H1 (cell line): Measurements from ENCODE around the gene AFF2.

Experiments used
- ATF2 ChIP-seq: IDR thresholded peaks from 2 replicates; pipeline ENCODE4 v1.6.1; 2012; ENCODE audit warnings: low read length, inconsistent platforms
- CHD2 ChIP-seq: IDR thresholded peaks from 2 replicates; pipeline ENCODE4 v1.6.1; 2012; ENCODE audit warnings: low read length, improper control_type of control experiment
- CTCF ChIP-seq, 3 experiments: IDR thresholded peaks; 1 replicate in 2 of 3; 2 replicates in 1 of 3; pipeline versions ENCODE4 v1.5.1 to v1.6.1; 2011; ENCODE audit warnings: low read length in 3 of 3, mild to moderate bottlenecking in 3 of 3, inconsistent platforms in 2 of 3, low read depth in 1 of 3, moderate library complexity in 1 of 3; ENCODE audit not compliant: insufficient read depth in 1 of 3; ENCODE audit errors: control extremely low read depth in 1 of 3
- EGR1 ChIP-seq: IDR thresholded peaks from 2 replicates; pipeline ENCODE4 v1.6.1; 2011; ENCODE audit warnings: low read depth, low read length, borderline replicate concordance
- EP300 ChIP-seq, 2 experiments: IDR thresholded peaks; 1 replicate in 1 of 2; 2 replicates in 1 of 2; pipeline ENCODE4 v1.6.1; 2011 to 2012; ENCODE audit warnings: low read depth in 2 of 2, low read length in 2 of 2, mild to moderate bottlenecking in 2 of 2, borderline replicate concordance in 1 of 2, inconsistent platforms in 1 of 2, moderate library complexity in 1 of 2
- EZH2 ChIP-seq: fragments of 200-600 bp; sonication (generic); IDR thresholded peaks from 2 replicates; pipeline ENCODE4 v1.7.1; 2012; ENCODE audit warnings: low read depth, mild to moderate bottlenecking, moderate library complexity, low read length, inconsistent platforms; ENCODE audit not compliant: severe bottlenecking
- HDAC2 ChIP-seq, 2 experiments: fragments of 300-600 bp in 1 of 2; sonication (generic) in 1 of 2; IDR thresholded peaks; 2 replicates each; pipeline ENCODE4 v1.6.1; 2011 to 2012; ENCODE audit warnings: low read depth in 2 of 2, low read length in 2 of 2, mild to moderate bottlenecking in 2 of 2, moderate library complexity in 2 of 2, borderline replicate concordance in 1 of 2, inconsistent platforms in 1 of 2
- NRF1 ChIP-seq: IDR thresholded peaks from 2 replicates; pipeline ENCODE4 v1.6.1; 2011; ENCODE audit warnings: mild to moderate bottlenecking, low read depth, low read length, improper control_type of control experiment
- POLR2A ChIP-seq, 2 experiments: IDR thresholded peaks; 1 replicate in 1 of 2; 2 replicates in 1 of 2; pipeline ENCODE4 v1.6.1; 2011; ENCODE audit warnings: low read depth in 2 of 2, low read length in 2 of 2, mild to moderate bottlenecking in 2 of 2; ENCODE audit errors: control extremely low read depth in 1 of 2
- POLR2AphosphoS5 ChIP-seq: IDR thresholded peaks from 2 replicates; pipeline ENCODE4 v1.6.1; 2011; ENCODE audit warnings: low read depth, low read length
- SIN3A ChIP-seq, 2 experiments: IDR thresholded peaks in 1 of 2; conservative IDR thresholded peaks in 1 of 2; 2 replicates each; pipeline ENCODE4 v1.6.1; 2011 to 2012; ENCODE audit warnings: low read length in 2 of 2, improper control_type of control experiment in 1 of 2, low read depth in 1 of 2, mild to moderate bottlenecking in 1 of 2
- SIX5 ChIP-seq: IDR thresholded peaks from 2 replicates; pipeline ENCODE4 v1.6.1; 2011; ENCODE audit warnings: mild to moderate bottlenecking, low read depth, low read length
- SRF ChIP-seq: IDR thresholded peaks from 2 replicates; pipeline ENCODE4 v1.6.1; 2011; ENCODE audit warnings: mild to moderate bottlenecking, low read depth, low read length, moderate library complexity
- YY1 ChIP-seq: IDR thresholded peaks from 2 replicates; pipeline ENCODE4 v1.6.1; 2011; ENCODE audit warnings: low read depth, mild to moderate bottlenecking, low read length

- no peak for TF ChIP-seq CTCF (IDR thresholded peaks at IDR 0.05; ENCODE audit: control extremely low read depth in 1 of 3, insufficient read depth in 1 of 3, low read depth in 1 of 3, low read length in 3 of 3)
- TF ChIP-seq POLR2A (IDR thresholded peaks at IDR 0.05; ENCODE audit: control extremely low read depth in 1 of 2, low read depth in 2 of 2, low read length in 2 of 2), result no peak
- TF ChIP-seq YY1, result no peak
- no peak for TF ChIP-seq EGR1
- TF ChIP-seq EZH2, result no peak
- no peak for TF ChIP-seq CHD2
- no peak for TF ChIP-seq SRF
- TF ChIP-seq SIN3A (conservative IDR thresholded peaks at IDR 0.05 in 1 of 2, IDR thresholded peaks at IDR 0.05 in 1 of 2; ENCODE audit: low read depth in 1 of 2, low read length in 2 of 2), result no peak
- TF ChIP-seq POLR2AphosphoS5, result no peak
- no peak for TF ChIP-seq NRF1
- TF ChIP-seq HDAC2 (IDR thresholded peaks at IDR 0.05; ENCODE audit: borderline replicate concordance in 1 of 2, low read depth in 2 of 2, low read length in 2 of 2), result no peak
- TF ChIP-seq ATF2, result no peak
- no peak for TF ChIP-seq EP300 (IDR thresholded peaks at IDR 0.05; ENCODE audit: borderline replicate concordance in 1 of 2, low read depth in 2 of 2, low read length in 2 of 2)
- no peak for TF ChIP-seq SIX5
Measured at GRCh38 chrX:148850631-148851030, 350.2 kb downstream of the AFF2 start.
